KBM-7 (cell line): ENCODE measurements around the gene FABP1.

Experiments
- DNase-seq: peaks from one replicate; pipeline ENCODE4 v3.0.0-alpha.2; 2015
- in situ Hi-C: fragments of 300-500 bp; cut with MboI; formaldehyde crosslinking; loops from 2 replicates; pipeline ENCODE4 v1.14.3; 2020; ENCODE audit warnings: low sequenced_read_pairs, low pct_unique_long_range_greater_than_20kb, mixed read lengths

FABP1 gene

GRCh38 chr2:88087763-88088162 is 40.1 kb downstream of the FABP1 start:
- no peak for DNase-seq
- in situ Hi-C loops = no loop called here

DNA sequence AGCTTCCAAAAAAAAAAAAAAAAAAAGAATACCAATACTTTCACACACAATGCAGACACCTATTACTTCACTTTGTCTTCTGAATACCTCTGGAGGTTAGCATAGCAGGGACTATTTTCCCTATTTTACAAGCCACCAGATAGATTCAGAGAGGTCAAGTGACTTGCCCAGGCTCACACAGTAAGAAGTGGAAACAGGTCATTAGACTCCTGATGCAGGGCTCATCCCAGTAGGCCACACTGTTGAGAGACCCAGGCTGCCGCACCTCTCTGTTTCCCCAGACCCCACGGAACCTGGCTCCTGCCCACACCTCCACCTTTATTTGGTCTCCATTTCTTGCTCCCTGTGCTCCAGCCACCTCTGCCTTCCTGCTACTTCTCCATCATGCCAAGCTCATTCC is 40.8 kb downstream of the FABP1 start:
- in situ Hi-C loops = no loop called here
- no peak for DNase-seq

DNA sequence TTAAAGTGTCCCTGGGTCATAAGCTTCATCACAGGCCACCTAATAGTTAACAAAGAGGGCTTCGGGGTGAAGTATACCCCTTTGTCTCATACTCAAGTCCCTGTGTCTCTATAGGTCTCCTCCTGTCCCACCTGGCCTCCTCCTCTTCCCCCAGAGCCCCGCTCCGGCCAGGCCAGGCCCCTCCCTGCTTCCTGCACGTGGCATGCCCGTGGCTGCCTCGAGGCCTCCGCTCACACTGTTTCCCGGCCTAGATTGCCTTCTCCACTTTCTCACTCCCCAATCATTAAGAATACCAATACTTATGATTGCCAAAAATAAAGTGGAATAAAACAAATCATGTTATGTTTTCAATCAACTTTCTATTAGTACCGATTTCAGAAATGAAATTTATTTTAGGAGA is 41.5 kb downstream of the FABP1 start:
- in situ Hi-C loops = no loop called here
- DNase-seq = no peak

GRCh38 chr2:88085602-88086001 is 42.3 kb downstream of the FABP1 start:
- in situ Hi-C loops = no loop called here
- DNase-seq = no peak

GRCh38 chr2:88085099-88085498 is 42.8 kb downstream of the FABP1 start:
- in situ Hi-C loops = no loop called here
- DNase-seq = no peak

- in situ Hi-C loops = no loop called here
Measured at GRCh38 chr2:88082781-88083180, 45.1 kb downstream of the FABP1 start.

GRCh38 chr2:88081924-88082608 is 45.8 kb downstream of the FABP1 start:
- no peak for DNase-seq
- in situ Hi-C loops = no loop called here

More at GRCh38 chr2:88082781-88083180, 45.1 kb downstream of the FABP1 start:
- no peak for DNase-seq

DNA sequence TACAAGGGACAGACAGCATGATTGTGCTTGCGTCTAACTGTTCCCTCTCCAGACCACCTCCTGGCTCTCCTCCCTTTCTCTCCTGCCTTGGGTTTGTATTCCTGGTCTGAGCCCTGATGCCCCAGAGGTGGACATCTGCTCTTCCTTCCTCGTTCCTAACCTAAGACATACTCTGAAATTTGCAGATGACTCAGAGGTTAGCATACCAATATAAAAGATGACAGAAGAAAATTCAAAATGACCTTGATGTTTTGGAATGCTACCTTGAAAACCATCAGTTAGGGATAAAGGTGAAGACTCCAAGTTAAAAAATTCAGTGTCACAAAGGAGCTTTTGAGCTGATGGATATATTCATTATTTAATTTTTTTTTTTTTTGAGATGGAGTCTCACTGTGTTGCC is 47.3 kb downstream of the FABP1 start:
- DNase-seq = no peak
- in situ Hi-C loops = no loop called here

- in situ Hi-C loops = no loop called here
- DNase-seq = no peak
Measured at GRCh38 chr2:88078643-88079172, 49.2 kb downstream of the FABP1 start.

- no peak for DNase-seq
- in situ Hi-C loops = no loop called here
Measured at GRCh38 chr2:88077080-88077479, 50.8 kb downstream of the FABP1 start.

DNA sequence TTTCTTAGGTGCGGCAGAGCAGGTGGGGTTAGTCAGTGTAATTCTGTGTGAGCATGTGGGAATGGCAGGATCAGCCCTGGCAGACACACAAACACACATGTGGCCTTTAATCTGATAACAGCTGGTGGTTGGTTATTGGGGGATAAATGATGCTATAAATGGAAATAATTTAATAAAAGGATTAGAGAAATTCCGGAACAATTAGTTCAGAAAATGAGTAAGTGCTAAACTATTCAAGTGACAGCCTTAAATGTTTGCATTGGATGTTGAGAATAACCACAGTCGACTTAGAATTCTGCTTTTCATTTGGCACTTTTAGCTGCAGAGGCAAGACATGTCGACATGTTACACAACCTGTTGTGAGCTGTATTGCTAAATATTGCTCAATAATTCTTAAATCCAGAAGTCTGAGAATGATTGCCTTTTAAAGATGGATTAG is 53.0 kb downstream of the FABP1 start:
- DNase-seq = no peak
- in situ Hi-C loops = no loop called here

DNA sequence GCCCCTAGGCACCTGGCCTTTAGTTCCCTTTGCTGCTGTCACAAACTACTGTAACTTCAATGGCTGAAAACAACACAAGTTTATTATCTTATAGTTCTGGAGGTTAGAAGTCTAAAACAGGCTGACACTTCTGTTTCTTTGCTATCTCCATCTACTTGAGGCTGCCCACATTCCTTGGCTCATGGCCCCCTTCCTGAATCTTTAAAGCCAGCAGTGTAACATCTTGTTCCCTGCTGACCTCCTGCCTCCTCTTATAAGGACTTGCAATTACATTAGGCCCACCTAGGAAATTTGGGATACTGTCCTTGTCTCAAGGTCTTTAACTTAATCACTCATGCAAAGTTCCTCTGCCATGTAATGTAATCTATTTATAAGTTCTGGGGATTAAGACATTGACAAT is 53.7 kb downstream of the FABP1 start:
- DNase-seq = no peak
- in situ Hi-C loops = no loop called here
